ENCODE data around the gene FBXO10. TPM values are rescaled to one million over a fixed set of nuclear protein-coding genes. Genes with fewer than 3 reads are reported as not detected.
"Not testable (repeated sequence)": the region's sequence is repeated elsewhere in the genome, so short reads cannot be mapped to it uniquely, and the experiment has no call there.

Gene FBXO10
- polyA plus RNA-seq, 1 donor from 2014 or later: 15.1 TPM

GRCh38 chr9:37522971-37523370, 53.2 kb downstream of the FBXO10 start:
- Mint-ChIP-seq H3K4me1 (peaks cover 0 to 4% (median 4%) of the 10 kb centered on the region in 3 donors), H3K36me3 (peaks cover 21% of the 10 kb centered on the region), H3K27ac (peak overlapping the region in 2 of 3 donors; percentile 56 to 73), H3K4me3 (no peak overlapping the region), H3K27me3 (no peaks in the 10 kb centered on the region), H3K9me3 (no peaks in the 10 kb centered on the region)

- Mint-ChIP-seq H3K9me3 (no peaks in the 10 kb centered on the region), H3K27me3 (no peaks in the 10 kb centered on the region), H3K4me3 (no peak overlapping the region), H3K4me1 (peaks cover 0 to 4% (median 2%) of the 10 kb centered on the region in 3 donors), H3K27ac (peak overlapping the region in 1 of 3 donors; percentile 27), H3K36me3 (peaks cover 15% of the 10 kb centered on the region)
These were observed 55.1 kb downstream of the FBXO10 start for GRCh38 chr9:37521111-37521510.

- Mint-ChIP-seq H3K4me3 (no peak overlapping the region), H3K4me1 (peaks cover 0 to 4% (median 2%) of the 10 kb centered on the region in 3 donors), H3K27me3 (no peaks in the 10 kb centered on the region), H3K9me3 (no peaks in the 10 kb centered on the region), H3K27ac (no peak overlapping the region), H3K36me3 (peaks cover 15% of the 10 kb centered on the region)
These were observed 55.5 kb downstream of the FBXO10 start for GRCh38 chr9:37520641-37521040.

GRCh38 chr9:37517923-37518322, 58.3 kb downstream of the FBXO10 start:
- Mint-ChIP-seq H3K9me3 (no peaks in the 10 kb centered on the region), H3K4me1 (peaks cover 0 to 4% (median 2%) of the 10 kb centered on the region in 3 donors), H3K36me3 (peaks cover 14% of the 10 kb centered on the region), H3K27ac (no peak overlapping the region), H3K4me3 (no peak overlapping the region), H3K27me3 (no peaks in the 10 kb centered on the region)

GRCh38 chr9:37515620-37516258, 60.4 kb downstream of the FBXO10 start:
- Mint-ChIP-seq H3K36me3 (peaks cover 9% of the 10 kb centered on the region), H3K27me3 (no peaks in the 10 kb centered on the region), H3K27ac (no peak overlapping the region), H3K4me1 (peaks cover 0 to 2% (median 1%) of the 10 kb centered on the region in 3 donors), H3K9me3 (no peaks in the 10 kb centered on the region), H3K4me3 (no peak overlapping the region)

- H3K36me3 Mint-ChIP-seq: peaks cover 8% of the 10 kb centered on the region
- H3K9me3 Mint-ChIP-seq: no peaks in the 10 kb centered on the region
- H3K4me1 Mint-ChIP-seq: no peaks in the 10 kb centered on the region
- no peak overlapping the region for H3K27ac Mint-ChIP-seq
- no peaks in the 10 kb centered on the region for H3K27me3 Mint-ChIP-seq
- no peak overlapping the region for H3K4me3 Mint-ChIP-seq
These were observed 61.2 kb downstream of the FBXO10 start for GRCh38 chr9:37514999-37515398.

- not testable (repeated sequence) for H3K9me3 Mint-ChIP-seq, H3K4me1 Mint-ChIP-seq, H3K36me3 Mint-ChIP-seq, H3K27me3 Mint-ChIP-seq, H3K27ac Mint-ChIP-seq, H3K4me3 Mint-ChIP-seq
These were observed 61.8 kb downstream of the FBXO10 start for GRCh38 chr9:37514415-37514814.

- Mint-ChIP-seq H3K4me3 (peak overlapping the region in 1 of 4 donors; percentile 65), H3K27ac (no peak overlapping the region), H3K9me3 (no peaks in the 10 kb centered on the region), H3K36me3 (peaks cover 4% of the 10 kb centered on the region), H3K27me3 (no peaks in the 10 kb centered on the region), H3K4me1 (no peaks in the 10 kb centered on the region)
These were observed 63.7 kb downstream of the FBXO10 start for GRCh38 chr9:37512437-37512836.

GRCh38 chr9:37511016-37512010, 64.9 kb downstream of the FBXO10 start:
- peaks cover 0 to 2% (median 0%) of the 10 kb centered on the region in 3 donors for H3K4me1 Mint-ChIP-seq
- H3K27ac Mint-ChIP-seq: peak overlapping the region in 1 of 3 donors; percentile 53
- H3K9me3 Mint-ChIP-seq: no peaks in the 10 kb centered on the region
- H3K4me3 Mint-ChIP-seq: no peak overlapping the region
- H3K27me3 Mint-ChIP-seq: no peaks in the 10 kb centered on the region
- peaks cover 4% of the 10 kb centered on the region for H3K36me3 Mint-ChIP-seq

GRCh38 chr9:37510053-37510452, 66.1 kb downstream of the FBXO10 start:
- not testable (repeated sequence) for H3K4me1 Mint-ChIP-seq, H3K27ac Mint-ChIP-seq, H3K4me3 Mint-ChIP-seq, H3K36me3 Mint-ChIP-seq, H3K9me3 Mint-ChIP-seq, H3K27me3 Mint-ChIP-seq

GRCh38 chr9:37509536-37509935, 66.6 kb downstream of the FBXO10 start:
- Mint-ChIP-seq H3K4me1 (peaks cover 0 to 2% (median 0%) of the 10 kb centered on the region in 3 donors), H3K27ac (peak overlapping the region in 1 of 3 donors; percentile 97), H3K4me3 (no peak overlapping the region), H3K36me3 (peaks cover 4% of the 10 kb centered on the region), H3K27me3 (no peaks in the 10 kb centered on the region), H3K9me3 (no peaks in the 10 kb centered on the region)

- Mint-ChIP-seq H3K27me3 (no peaks in the 10 kb centered on the region), H3K9me3 (no peaks in the 10 kb centered on the region), H3K36me3 (peaks cover 2% of the 10 kb centered on the region), H3K27ac (peak overlapping the region in 1 of 3 donors; percentile 97), H3K4me3 (no peak overlapping the region), H3K4me1 (peaks cover 0 to 2% (median 0%) of the 10 kb centered on the region in 3 donors)
These were observed 67.4 kb downstream of the FBXO10 start for GRCh38 chr9:37508834-37509206.

- no peaks in the 10 kb centered on the region for H3K27me3 Mint-ChIP-seq
- no peak overlapping the region for H3K4me3 Mint-ChIP-seq
- H3K27ac Mint-ChIP-seq: peak overlapping the region in 2 of 3 donors; percentile 16 to 97
- H3K9me3 Mint-ChIP-seq: no peaks in the 10 kb centered on the region
- peaks cover 0 to 2% (median 0%) of the 10 kb centered on the region in 3 donors for H3K4me1 Mint-ChIP-seq
- peaks cover 2% of the 10 kb centered on the region for H3K36me3 Mint-ChIP-seq
These were observed 67.9 kb downstream of the FBXO10 start for GRCh38 chr9:37508135-37508833.

- H3K27ac Mint-ChIP-seq: no peak overlapping the region
- H3K9me3 Mint-ChIP-seq: no peaks in the 10 kb centered on the region
- peak overlapping the region in 1 of 4 donors; percentile 45 for H3K4me3 Mint-ChIP-seq
- peaks cover 0 to 2% (median 0%) of the 10 kb centered on the region in 3 donors for H3K4me1 Mint-ChIP-seq
- no peaks in the 10 kb centered on the region for H3K27me3 Mint-ChIP-seq
- H3K36me3 Mint-ChIP-seq: peaks cover under 1% of the 10 kb centered on the region
These were observed 68.5 kb downstream of the FBXO10 start for GRCh38 chr9:37507566-37508134.

Measured in IgD-negative memory B cell (primary cell).